Left kidney (tissue), 8 donors: ENCODE data around the gene AXDND1. TPM values are rescaled to one million over a fixed set of nuclear protein-coding genes. Genes with fewer than 3 reads are reported as not detected.
"Not testable (repeated sequence)": the region's sequence is repeated elsewhere in the genome, so short reads cannot be mapped to it uniquely, and the experiment has no call there.

ENCODE experiments used
- DNase-seq: peaks from one replicate; pipeline ENCODE4 v3.0.0-alpha.2; 2013
- long read RNA-seq, 8 donors: transcript quantifications; one replicate each; lab custom pipeline, GENCODE V29; 2026
- polyA plus RNA-seq: library from polyadenylated mRNA; unstranded; fragments of 120-200 nt; gene quantifications from one replicate; pipeline ENCODE4 v1.2.1, GENCODE V29; 2013; ENCODE audit not compliant: insufficient read length

The AXDND1 gene
- 28.8 TPM for polyA plus RNA-seq
- long read RNA-seq, donor 1, partial matches to known transcripts: 162 of 468 reads
- long read RNA-seq, donor 1, other reads (novel, unspliced or antisense): 306 of 468 reads
- long read RNA-seq, donor 2: 0 reads
- long read RNA-seq, donor 3: 0 reads
- long read RNA-seq, donor 4: 0 reads
- long read RNA-seq, donor 5, partial matches to known transcripts: 172 of 606 reads
- long read RNA-seq, donor 5, other reads (novel, unspliced or antisense): 434 of 606 reads
- long read RNA-seq, donor 6, partial matches to known transcripts: 139 of 323 reads
- long read RNA-seq, donor 6, other reads (novel, unspliced or antisense): 184 of 323 reads
- long read RNA-seq, donor 7, partial matches to known transcripts: 167 of 410 reads
- long read RNA-seq, donor 7, other reads (novel, unspliced or antisense): 242 of 410 reads
- long read RNA-seq, donor 8, partial matches to known transcripts: 39 of 128 reads
- long read RNA-seq, donor 8, other reads (novel, unspliced or antisense): 89 of 128 reads

GRCh38 chr1:179365342-179366092 is at the start of gene AXDND1:
Gene AXDND1 (plus strand): TSS chr1:179365971. CDS start chr1:179366510, 539 bp downstream.
- DNase-seq: peak; percentile 90

GRCh38 chr1:179318491-179318890 is 47.3 kb upstream of the AXDND1 start:
- no peak for DNase-seq

GRCh38 chr1:179321533-179322216 is 44.1 kb upstream of the AXDND1 start:
- DNase-seq: no peak

- no peak for DNase-seq
These were observed 43.2 kb upstream of the AXDND1 start for GRCh38 chr1:179322557-179322956.

- DNase-seq: no peak
These were observed 42.3 kb upstream of the AXDND1 start for GRCh38 chr1:179323436-179323835.

GRCh38 chr1:179325836-179326235 is 39.9 kb upstream of the AXDND1 start:
- no peak for DNase-seq

- no peak for DNase-seq
These were observed 39.0 kb upstream of the AXDND1 start for GRCh38 chr1:179326746-179327145.

GRCh38 chr1:179327196-179327595 is 38.6 kb upstream of the AXDND1 start:
- no peak for DNase-seq

GRCh38 chr1:179327679-179328078 is 38.1 kb upstream of the AXDND1 start:
- no peak for DNase-seq

GRCh38 chr1:179329862-179330261 is 35.9 kb upstream of the AXDND1 start:
- DNase-seq: no peak

- no peak for DNase-seq
These were observed 31.3 kb upstream of the AXDND1 start for GRCh38 chr1:179334440-179334839.

GRCh38 chr1:179337288-179337687 is 28.5 kb upstream of the AXDND1 start:
- no peak for DNase-seq

- DNase-seq: no peak
These were observed 27.7 kb upstream of the AXDND1 start for GRCh38 chr1:179337942-179338560.

- no peak for DNase-seq
These were observed 24.9 kb upstream of the AXDND1 start for GRCh38 chr1:179340918-179341317.

- DNase-seq: no peak
These were observed 23.7 kb upstream of the AXDND1 start for GRCh38 chr1:179341943-179342547.

- DNase-seq: no peak
These were observed 22.9 kb upstream of the AXDND1 start for GRCh38 chr1:179342740-179343404.

GRCh38 chr1:179351281-179351680 is 14.5 kb upstream of the AXDND1 start:
- DNase-seq: no peak

GRCh38 chr1:179352236-179352635 is 13.5 kb upstream of the AXDND1 start:
- DNase-seq: no peak

- no peak for DNase-seq
These were observed 12.2 kb upstream of the AXDND1 start for GRCh38 chr1:179353546-179353945.

GRCh38 chr1:179361631-179362030 is 4.1 kb upstream of the AXDND1 start:
- not testable (repeated sequence) for DNase-seq
